ENCODE measurements around the gene SSH2.

GRCh38 chr17:29640981-29641642, 288.9 kb downstream of the SSH2 start:
- TF ChIP-seq CTCF (IDR thresholded peaks at IDR 0.05 in 4 of 5, conservative IDR thresholded peaks at IDR 0.05 in 1 of 5) = no peak
- no peak for TF ChIP-seq POLR2A (IDR thresholded peaks at IDR 0.05)
